HUDEP-2 (cell line): ENCODE measurements around the gene IKBIP.
"Not testable (repeated sequence)": the region's sequence is repeated elsewhere in the genome, so short reads cannot be mapped to it uniquely, and the experiment has no call there.

Experiments
- DNase-seq, 76 experiments: peaks; one replicate each; lab custom pipeline; 2025; ENCODE audit not compliant: unreplicated experiment in 76 of 76; lab: John Stamatoyannopoulos, UW

IKBIP gene

GRCh38 chr12:98579347-98579746, 65.2 kb downstream of the IKBIP start:
- DNase-seq: no peak

GRCh38 chr12:98578821-98579220, 65.8 kb downstream of the IKBIP start:
- DNase-seq: no peak

GRCh38 chr12:98578392-98578791, 66.2 kb downstream of the IKBIP start:
- DNase-seq: no peak

GRCh38 chr12:98576795-98577194, 67.8 kb downstream of the IKBIP start:
- DNase-seq: not testable (repeated sequence)

DNA sequence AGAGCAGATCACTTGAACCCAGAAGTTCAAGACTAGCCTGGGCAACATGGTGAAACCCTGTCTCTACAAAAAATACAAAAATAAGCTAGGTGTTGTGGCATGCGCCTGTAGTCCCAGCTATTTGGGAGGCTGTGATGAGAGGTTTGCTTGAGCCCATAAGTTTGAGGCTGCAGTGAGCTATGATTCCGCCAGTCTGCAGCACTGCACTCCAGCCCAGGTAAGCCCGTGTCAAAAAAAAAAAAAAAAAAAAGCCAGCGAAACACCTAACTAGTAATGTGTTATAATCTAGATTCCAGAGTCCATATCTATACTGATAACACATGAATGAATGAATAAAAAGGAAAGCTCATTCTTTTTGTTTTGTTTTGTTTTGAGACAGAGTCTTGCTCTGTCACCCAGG, 69.6 kb downstream of the IKBIP start:
- no peak for DNase-seq
